Caki2 (cell line): ENCODE measurements around the gene PRAF2. TPM values are rescaled to one million over a fixed set of nuclear protein-coding genes. Genes with fewer than 3 reads are reported as not detected.

ENCODE experiments used
- DNase-seq: peaks from one replicate; pipeline ENCODE4 v3.0.0-alpha.2; 2015; ENCODE audit warnings: low read depth
- in situ Hi-C: cut with HindIII; loops from 2 replicates; pipeline ENCODE4 v1.10.0; 2016; ENCODE audit warnings: low sequenced_read_pairs, low pct_unique_long_range_greater_than_20kb, mixed read lengths
- total RNA-seq: library from RNA; depleted of rRNA; stranded (reverse); fragments of >200 nt; shearing (Covaris generic); gene quantifications from 2 replicates; pipeline ENCODE4 v1.2.3, GENCODE V29; 2014; ENCODE audit warnings: low replicate concordance; rRNA removed

Gene PRAF2, protein sequence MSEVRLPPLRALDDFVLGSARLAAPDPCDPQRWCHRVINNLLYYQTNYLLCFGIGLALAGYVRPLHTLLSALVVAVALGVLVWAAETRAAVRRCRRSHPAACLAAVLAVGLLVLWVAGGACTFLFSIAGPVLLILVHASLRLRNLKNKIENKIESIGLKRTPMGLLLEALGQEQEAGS
- 1.9 and 4.4 TPM in 2 replicates for total RNA-seq

DNA sequence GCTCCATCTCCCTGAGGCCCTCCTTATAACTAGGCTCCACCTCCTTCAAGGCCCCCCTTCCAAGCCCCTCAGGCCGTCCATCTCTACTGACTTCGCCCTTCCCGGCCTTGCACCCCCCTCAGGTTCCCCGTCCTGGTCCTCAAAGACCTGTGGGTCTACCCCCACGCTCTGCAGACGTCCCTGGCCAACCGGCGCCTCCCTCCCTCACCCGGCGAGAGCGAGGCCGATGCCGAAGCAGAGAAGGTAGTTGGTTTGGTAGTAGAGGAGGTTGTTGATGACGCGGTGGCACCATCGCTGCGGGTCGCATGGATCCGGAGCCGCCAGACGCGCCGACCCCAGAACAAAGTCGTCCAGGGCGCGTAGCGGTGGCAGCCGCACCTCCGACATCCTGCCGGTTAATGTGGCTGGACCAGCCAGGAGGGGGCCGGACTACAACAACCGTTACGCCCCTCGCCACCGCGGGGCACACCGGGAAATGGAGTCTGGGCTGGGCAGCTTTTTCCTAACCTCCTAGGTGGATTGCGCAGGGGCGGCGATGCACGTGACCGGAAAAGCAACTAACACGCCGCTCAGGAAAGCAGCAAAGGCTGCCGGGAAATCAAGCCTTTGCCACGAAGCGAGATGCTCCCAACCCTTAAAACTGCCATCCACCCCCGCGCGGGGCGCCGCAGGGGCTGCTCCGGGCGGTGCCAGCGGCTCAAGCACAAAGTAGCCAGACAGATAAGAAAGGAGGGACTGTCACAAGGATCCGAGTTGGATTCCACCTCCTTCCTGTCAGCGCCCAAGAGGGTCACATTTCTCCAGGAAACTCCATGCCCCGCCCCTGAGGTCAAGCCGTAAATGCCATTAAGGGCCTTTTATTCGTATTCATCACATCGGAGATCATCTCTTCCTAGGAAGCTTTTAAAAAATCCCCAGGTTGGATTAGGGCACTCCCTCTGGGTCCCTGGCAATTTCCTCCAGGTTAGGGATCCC is at the start of gene PRAF2:
TSS of gene PRAF2 (minus strand) at position 402 of the 975 bp plus-strand sequence. CDS start at position 387, 15 bp downstream.
- in situ Hi-C loops: no loop called here
- peak; percentile 83 for DNase-seq

DNA sequence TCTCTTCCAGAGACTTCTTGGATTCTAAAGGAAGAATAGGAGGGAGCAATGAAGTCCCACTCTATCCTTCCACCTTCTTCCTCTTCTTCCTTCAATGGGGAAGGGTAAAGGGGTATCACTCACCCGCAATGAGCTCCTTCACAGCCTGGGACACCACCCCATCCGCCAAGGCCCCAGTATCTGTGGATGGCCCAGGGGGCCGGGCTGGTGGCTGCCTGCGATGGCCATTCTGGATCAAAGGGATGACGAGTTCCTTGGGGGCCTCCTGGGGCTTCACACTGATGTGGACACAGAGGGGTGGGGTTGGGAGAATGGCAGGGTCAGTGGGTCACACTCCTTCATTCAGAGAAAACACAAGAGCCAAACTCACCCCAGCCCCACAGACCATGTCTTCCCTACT is 48.7 kb upstream of the PRAF2 start:
- no peak for DNase-seq
- in situ Hi-C loops: no loop called here

DNA sequence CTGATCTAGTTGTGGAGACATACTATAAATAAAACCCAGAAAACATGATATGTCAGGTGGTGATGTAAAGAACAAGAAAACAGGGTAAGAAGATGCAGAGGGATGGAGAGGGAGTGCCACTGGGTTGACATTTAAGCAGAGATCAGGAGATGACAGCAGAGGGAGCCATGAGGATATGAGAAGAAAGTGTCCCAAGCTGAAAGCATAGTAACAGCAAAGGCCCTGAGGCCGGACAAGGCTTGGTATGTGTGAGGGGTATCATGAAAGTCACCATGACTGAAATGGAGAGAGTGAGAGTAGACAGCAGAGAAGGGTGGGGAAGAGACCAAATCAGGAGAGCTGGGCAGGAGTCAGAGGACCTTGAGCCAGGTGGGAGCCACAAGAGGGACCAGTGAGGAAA is 46.3 kb upstream of the PRAF2 start:
- peak; percentile 8 for DNase-seq
- in situ Hi-C loops: no loop called here

DNA sequence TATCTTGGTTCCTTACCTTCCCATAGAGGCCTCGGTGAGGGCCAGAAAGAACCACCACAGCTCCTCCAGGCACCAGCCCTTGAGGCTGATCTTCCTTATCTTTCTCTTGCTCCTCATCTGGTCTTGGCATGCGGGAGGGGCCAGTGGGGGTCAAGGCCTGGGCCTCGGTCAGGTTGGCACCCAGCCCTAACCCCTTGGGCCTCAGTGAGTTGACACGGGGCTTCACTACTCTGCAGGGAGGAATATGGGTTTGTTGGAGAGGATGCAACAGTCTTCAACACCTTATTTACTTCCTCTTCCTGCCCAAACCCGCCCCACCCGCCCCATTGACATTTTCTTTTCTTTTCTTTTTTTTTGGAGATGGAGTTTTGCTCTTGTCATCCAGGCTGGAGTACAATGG is 43.8 kb upstream of the PRAF2 start:
- no peak for DNase-seq
- in situ Hi-C loops: no loop called here

DNA sequence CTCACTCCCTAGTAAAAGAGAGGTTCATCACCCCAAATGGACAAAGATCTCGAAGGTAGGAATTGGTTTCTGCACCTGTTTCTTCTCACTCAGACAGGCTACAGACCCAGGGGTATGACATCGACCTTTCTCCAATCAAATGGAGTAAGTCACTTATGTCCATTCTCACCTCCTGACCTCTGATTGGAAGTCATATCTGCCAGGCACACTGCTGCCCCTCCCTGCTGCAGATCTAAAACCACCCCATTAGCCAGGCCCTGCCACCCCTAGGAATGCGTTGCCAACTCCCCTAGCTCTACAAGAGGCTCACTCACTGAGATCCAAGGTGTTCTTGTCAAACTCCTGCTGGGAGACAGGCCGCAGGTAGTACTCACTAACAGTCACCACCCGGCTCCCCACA is 42.9 kb upstream of the PRAF2 start:
- no peak for DNase-seq
- in situ Hi-C loops: no loop called here

DNA sequence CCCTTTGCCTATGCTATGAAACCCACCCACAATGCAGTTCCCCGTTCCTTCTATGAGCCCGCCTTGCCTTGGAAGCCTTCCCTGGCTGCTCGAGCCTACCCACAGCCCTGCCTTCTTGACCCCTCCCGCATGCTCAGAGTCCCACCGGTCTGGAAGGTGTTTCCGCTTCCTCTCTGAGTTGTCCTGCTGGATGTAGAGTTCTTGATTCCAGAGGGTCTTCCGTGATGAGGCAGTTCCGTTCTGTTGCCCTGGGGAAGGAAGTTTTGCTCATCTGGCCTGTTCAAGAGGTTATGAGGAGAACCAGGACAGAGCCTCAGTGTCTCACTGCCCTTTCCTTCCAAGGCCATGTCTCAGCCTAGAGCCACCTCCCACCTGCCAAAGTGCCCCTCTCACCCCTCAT is 42.3 kb upstream of the PRAF2 start:
- DNase-seq: no peak
- in situ Hi-C loops: no loop called here

DNA sequence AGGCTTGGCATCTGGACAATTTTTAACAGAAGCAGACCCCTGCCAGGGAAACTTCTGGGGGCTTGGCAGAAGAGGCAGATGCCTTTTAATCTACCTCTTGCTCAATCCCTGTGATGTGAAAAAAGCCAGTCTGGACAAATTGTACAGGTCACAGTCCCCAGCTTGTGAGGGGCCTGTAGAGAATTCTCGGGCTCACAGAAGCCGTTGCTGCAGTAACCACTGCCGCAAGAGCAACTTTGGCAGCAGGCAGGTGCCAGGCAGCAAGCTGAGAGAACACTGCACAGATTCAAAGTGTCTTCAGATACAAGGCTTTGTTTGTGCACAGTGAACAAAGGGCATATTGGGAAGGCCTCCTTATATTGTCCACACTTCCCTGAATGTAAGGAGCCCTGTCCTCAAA is 38.0 kb upstream of the PRAF2 start:
- DNase-seq: no peak
- in situ Hi-C loops: no loop called here

DNA sequence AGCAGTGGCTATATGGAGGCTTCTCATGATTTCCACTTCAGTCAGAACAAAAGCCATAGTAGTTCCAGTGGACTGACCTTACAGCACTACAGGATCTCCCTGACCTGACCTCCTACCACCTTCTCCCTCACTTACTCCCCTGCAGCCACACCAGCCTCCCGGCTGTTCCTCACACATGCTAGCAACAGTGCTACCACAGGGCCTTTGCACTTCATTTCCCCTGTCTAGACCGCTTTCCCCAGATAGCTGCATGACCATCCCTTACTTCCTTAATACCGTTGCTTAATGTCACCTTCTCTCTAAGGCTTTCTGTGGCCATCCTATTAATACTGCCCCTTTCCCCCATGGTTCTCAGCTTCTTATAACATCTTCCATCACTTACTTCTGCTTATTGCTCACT is 36.6 kb upstream of the PRAF2 start:
- in situ Hi-C loops: no loop called here
- no peak for DNase-seq

DNA sequence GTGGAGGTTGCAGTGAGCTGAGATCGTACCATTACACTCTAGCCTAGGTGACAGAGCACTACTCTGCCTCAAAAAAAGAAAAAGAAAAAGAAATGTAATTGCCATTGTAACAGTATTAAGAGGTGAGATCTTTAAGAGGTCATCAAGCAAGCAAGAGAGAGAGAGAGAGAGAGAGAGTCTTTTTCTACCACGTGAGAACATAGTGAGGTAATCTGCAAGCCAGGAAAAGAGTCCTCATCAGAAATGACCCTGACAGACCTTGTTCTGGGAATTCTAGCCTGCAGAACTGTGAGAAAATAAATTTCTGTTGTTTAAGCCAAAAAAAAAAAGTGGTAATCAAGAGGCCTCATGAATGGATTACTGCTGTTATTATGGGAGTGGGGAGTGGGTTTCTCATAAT is 34.8 kb upstream of the PRAF2 start:
- DNase-seq: no peak

DNA sequence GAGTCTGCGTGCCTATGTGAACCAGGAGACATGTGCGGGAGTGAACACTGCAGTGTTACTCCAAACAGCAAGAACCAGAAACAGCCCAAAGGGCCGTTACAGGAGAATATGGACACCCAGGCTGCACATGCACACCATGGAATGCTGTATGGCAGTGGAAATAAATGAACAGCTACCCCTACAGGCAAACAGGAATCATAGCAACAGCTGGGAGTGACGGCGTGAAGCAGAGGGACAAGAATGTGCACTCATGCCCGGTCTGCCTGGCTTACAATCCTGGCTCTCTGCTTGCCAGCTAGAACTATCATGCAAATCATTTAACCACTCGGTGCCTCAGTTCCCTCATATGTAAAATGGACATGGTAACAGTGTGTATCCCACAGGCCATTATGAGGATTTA is 33.1 kb upstream of the PRAF2 start:
- in situ Hi-C loops: no loop called here
- peak; percentile 32 for DNase-seq

More for the DNA sequence above, 34.8 kb upstream of the PRAF2 start:
- in situ Hi-C loops: no loop called here

DNA sequence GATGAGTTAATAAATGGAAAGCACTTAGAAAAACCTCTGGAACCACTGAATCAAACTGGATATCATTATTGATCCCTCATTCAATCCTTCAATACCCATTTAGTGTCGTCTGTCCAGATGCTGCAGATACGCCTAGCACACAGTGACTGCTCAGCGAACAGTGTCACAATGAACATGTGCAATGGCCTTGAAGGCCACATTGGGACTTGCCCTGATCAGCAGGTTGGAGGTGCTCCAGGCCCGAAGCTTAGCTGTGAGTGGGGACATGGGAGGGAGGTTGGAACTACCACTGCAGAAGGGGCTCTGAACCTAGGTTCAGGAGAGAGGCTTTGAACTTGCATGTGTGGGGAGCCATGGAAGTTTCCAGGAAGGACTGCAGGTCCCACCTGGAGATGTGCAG is 32.5 kb upstream of the PRAF2 start:
- in situ Hi-C loops: no loop called here
- DNase-seq: no peak

DNA sequence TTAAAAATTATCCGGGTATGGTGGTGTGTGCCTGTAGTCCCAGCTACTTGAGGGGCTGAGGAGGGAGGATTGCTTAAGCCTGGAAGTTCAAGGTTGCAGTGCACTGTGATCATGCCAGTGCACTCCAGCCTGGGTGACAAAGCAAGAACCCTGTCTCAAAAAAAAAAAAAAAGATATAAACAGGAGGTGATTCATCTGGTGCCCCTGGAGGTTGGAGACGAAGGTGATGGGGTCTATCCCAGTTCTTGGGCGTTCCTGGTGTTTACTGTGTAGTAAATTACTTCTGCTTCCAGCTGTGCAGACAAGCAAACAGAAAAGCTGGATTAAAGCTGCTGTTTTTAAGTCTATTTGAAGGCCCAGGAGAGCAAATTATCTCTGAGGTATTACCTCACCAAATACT is 29.8 kb upstream of the PRAF2 start:
- in situ Hi-C loops: no loop called here
- peak; percentile 46 for DNase-seq

DNA sequence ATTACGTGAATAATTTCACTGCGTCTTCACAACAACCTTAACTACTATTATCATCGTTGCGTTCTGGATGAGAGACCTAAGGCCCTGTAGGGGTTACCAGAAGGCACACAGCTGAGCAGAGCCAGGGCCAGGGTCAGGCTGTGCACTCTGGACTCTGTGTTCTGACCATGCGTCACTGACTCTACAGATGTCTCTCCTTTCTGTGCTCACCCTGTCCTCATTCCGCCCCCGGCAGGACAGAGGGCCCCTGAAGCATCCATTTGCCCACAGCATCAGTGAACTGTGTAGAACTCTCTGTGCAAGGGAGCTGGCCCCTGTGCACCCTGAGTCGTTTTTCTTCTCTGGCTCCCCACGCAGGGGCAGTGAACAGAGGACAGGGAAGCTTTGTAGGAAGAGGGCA is 28.4 kb upstream of the PRAF2 start:
- in situ Hi-C loops: no loop called here

DNA sequence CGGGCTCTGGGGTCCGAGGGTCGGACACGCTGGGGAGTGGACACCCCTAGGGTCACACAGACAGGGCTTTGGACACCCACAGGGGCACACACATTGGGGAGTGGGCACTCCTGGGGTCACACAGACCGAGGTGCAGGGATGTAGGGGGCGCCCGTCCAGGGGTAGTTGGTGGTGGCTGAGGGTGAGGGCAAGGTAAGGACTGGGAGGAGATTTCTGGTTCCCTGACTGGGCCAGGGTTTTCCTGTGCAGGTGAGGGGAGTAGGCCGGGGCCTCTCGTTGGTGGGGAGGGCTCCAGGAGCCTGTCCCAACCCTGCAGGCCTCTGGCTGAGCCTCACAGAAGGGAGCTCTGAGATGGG is 27.8 kb upstream of the PRAF2 start:
- DNase-seq: no peak
- in situ Hi-C loops: no loop called here

More for the DNA sequence above, 28.4 kb upstream of the PRAF2 start:
- DNase-seq: no peak

DNA sequence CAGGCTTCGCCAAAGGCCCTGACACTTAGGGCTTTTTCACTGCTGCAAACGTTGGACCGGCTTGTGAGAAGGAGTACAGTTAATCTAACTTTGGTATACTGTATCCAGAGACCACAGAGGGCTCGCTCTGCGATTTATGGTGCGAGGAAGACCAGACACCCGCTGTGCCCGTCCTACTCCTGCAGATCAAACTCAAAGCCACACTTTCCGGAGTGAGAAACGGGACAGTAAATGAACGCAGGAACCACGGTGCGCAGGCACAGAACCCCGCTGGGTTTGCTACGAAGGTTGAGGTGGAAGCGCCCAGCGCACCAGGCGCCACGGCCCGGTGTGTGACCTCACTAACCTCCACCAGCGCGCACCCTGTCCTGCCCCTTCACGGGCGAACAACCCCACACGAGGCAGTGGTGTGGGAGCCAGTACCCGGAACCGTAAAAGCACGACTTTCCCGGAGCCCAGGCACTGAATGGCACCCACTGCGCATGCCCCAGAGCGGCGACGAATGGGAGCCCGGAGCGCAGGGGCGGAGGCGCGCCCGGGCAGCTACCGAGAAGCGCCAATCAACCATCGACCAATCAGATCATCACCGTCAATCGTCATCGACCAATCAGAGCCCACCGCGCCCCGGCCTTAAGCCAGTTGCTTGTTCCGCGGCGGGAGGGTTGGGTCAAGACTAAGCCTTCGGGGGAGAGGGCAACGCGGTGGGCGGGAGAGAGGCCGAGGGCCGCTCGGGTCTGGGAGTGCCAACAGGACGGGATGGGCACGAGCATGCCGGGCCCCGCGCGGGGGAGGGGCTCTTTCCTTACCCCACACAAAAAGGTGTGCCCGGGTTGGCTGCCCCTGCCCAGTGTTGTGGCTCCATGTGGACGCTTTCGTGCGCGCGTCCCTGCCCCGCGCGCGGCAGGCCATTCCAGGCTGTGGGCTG is 27.2 kb upstream of the PRAF2 start:
- DNase-seq: peak; percentile 91
- in situ Hi-C loops: no loop called here

DNA sequence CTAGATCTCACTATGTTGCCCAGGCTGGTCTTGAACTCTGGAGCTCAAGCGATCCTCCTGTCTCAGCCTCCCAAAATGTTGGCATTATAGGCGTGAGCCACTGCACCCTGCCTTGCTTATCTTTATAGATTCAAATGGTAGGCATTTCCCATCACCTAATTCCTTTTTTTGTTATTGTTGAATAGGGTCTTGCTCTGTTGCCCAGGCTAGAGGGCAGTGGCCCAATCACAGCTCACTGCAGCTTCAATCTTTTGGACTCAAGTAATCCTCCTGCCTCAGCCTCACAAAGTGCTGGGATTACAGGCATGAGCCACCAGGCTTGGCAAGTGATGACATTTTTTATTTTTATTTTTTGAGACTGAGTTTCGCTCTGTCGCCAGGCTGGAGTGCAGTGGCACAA is 22.6 kb upstream of the PRAF2 start:
- in situ Hi-C loops: no loop called here
- DNase-seq: no peak

DNA sequence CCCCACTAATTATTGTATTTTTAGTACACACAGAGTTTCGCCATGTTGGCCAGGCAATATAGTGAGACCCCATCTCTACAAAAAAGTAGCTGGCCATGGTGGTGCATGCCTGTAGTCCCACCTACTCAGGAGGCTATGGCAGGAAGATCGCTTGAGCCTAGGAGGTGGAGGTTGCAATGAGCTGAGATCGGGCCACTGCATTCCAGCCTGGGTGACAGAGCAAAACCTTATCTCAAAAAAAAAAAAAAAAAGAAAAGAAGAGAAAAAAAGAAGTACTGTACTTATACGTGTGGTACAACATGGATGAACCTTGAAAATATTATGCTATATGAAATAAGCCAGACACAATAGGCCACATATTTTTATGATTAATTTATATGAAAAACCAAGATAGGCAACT is 15.8 kb upstream of the PRAF2 start:
- in situ Hi-C loops: no loop called here
- DNase-seq: no peak

DNA sequence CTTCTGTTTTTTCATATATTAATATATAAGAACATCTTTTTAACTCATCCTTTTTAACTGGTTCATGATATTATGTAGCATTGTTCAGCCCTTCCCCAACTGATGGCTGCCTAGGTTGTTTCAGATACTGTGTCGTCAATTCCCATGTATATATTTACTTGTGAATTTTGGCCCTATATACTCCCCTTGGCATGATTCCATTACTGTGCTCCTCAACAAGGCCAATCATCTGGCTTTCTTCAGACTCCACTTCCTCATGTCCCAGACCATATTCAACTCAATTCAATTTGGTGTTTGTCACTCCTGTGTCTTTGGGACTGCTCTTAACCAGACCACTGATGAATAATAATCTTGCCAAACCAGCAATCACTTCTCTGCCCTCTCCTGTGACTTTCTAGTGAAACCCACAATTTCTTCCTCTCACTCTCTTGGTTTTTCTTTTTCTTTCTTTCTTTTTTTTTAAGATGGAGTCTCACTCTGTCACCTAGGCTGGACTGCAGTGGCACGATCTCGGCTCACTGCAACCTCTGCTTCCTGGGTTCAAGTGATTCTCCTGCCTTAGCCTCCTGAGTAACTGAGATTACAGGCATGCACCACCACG is 8.6 kb upstream of the PRAF2 start:
- no peak for DNase-seq
- in situ Hi-C loops: no loop called here
